COR-L47 (cell line): Measurements from ENCODE around the gene LGI4.
"Not testable (repeated sequence)": the region's sequence is repeated elsewhere in the genome, so short reads cannot be mapped to it uniquely, and the experiment has no call there.

ENCODE experiments used
- DNase-seq: peaks from one replicate; lab custom pipeline; 2025; lab: John Stamatoyannopoulos, UW

The LGI4 gene

GRCh38 chr19:35160629-35161433, 26.0 kb upstream of the LGI4 start:
- DNase-seq = no peak

- DNase-seq = no peak
Observed at GRCh38 chr19:35159606-35160005, 24.7 kb upstream of the LGI4 start.

DNA sequence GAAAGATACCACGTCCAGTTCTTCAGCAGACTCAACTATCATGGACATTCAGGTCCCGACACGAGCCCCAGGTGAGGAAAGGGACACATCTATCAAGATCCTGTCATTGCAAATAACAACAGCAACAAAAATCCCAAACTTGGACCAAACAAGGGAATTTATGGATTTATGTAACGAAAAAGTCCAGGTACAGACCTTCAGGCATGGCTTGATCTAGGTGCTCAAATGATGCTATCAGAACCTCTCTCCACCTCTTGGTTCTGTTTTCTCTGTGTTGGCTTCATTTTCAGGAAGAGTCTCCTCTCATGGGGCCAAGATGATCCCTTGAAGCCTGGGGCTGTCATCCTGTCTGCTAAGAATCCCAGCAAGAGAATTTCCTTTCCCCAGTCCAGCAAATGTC, 22.6 kb upstream of the LGI4 start:
- DNase-seq = no peak

GRCh38 chr19:35156673-35157014, 21.8 kb upstream of the LGI4 start:
- DNase-seq = no peak

DNA sequence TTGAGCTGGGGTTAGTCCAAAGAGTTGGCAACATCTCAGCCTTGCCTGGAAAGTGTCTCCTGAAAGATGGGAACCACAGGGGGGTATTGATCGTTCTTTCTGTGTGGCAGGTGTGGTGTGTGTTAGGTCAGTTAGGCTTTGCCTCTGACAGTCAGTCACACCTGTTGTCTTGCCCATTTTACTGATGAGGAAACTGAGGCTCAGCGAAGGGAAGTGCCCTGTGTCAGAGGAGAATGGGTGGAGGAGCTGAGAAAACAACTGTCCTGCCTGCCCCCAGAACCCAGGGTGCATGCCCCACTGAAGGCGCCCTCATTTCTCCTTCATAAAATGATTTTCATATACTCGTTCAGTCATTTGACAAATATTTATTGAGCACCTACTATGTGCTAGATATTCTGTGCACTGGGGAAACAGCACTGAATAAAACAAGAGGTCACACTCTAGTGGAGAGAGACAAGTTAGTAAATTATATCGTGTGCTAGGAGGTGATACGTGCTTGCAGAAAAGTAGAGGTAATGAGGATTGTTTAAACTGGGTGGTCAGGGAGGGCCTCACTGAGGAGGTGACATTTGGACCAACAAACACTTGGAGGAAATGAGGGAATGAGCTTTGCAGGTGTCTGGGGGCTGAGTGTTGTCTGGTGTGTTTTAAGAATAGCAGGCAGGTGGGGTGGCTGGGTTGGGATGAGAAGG, 21.3 kb upstream of the LGI4 start:
- DNase-seq = no peak

- DNase-seq = no peak
Observed at GRCh38 chr19:35155441-35155840, 20.6 kb upstream of the LGI4 start.

DNA sequence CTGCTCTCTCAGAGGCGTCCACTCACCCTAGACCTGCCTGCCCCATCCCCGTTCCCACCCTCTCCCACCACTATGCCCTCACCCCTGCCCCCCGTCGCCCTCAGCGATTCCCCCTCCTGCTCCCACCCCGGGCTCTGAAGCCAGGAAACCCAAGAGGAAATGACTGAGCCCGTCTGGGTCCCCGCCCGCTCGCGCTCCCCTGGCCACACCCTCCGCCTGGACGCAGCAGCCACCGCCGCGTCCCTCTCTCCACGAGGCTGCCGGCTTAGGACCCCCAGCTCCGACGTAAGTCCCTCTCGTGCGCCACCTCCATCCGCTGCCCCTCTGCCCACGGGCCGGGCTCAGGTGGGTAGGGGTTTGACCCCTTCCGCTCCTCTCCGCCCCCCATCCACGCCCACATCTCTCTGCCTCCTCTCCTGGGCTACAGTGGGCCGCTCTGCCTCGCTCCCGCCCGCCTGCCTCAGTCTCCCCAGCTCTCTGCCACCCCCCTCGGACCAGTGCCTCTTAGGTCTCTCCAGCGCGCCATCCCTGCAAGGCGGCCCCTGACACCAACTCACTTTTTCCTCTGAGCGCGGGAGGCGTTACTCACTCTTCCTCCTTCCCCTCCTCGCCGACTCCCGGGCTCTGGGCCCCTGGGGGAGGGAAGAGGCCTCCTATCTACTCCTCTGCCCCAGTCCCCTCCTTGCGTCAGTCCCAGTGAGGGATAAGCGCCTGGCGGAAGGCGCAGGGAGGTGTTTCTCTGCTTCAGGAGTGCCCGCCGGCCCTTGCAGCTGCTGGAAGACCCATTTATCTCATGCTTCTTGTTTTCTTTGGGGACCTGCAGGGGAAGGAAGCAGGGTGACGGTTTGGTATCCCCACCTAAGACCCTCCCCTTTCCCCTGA, 19.9 kb upstream of the LGI4 start, which contains the start of gene FXYD5:
TSS of gene FXYD5 (plus strand) at position 211 of the 882 bp plus-strand sequence. CDS start 816 bp downstream, outside the sequence.
- DNase-seq = no peak

GRCh38 chr19:35153701-35154524, 19.1 kb upstream of the LGI4 start:
- peak; percentile 26 for DNase-seq

- not testable (repeated sequence) for DNase-seq
Observed at GRCh38 chr19:35153129-35153522, 18.3 kb upstream of the LGI4 start.

DNA sequence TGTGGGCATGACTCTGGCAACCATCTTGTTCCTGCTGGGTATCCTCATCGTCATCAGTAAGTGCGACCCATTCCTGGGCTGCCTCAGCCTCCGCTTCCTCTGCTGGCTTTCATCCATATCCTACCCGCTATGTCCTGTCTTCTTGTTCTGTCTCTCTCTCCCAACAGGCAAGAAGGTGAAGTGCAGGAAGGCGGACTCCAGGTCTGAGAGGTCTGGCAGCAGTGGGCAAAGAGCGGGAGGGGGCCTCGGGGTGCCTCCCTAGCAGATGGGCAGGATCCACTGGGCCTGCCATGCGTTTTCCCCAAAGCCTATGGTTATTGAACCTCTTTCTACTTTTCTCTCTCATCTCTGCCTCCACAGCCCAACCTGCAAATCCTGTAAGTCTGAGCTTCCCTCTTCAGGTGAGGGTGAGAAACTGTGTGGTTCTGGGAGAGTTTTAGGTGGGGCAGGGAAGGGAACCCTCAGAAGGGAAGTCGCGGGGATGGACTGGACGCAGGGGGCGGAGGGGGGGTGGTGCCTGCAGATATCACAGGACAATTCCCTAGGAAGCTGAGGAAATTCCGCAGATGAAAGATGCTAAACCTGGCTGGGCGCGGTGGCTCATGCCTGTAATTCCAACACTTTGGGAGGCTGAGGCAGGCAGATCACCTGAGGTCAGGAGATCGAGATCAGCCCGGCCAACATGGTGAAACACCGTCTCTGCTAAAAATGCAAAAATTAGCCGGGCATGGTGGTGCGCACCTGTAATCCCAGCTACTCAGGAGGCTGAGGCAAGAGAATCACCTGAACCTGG, 16.6 kb upstream of the LGI4 start:
- DNase-seq = no peak

DNA sequence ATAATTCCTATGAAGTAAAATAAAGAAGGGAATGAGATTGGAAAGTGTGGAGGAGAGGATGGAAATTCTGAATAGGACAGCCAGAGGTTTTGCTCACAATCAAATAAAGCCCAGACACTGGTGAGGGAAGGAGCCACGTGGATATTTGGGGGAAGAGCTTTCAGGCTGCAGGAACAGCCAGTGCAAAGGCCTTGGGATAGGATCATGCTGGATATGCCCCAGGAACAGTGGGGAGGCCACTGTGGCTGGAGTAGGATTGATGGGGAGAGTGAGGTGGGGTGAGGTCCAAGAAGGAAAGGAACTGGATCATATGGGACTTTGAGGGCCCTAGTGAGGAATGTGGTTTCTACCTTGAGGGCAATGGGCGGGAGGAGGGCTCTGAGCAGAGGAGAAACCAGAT, 15.6 kb upstream of the LGI4 start:
- no peak for DNase-seq

DNA sequence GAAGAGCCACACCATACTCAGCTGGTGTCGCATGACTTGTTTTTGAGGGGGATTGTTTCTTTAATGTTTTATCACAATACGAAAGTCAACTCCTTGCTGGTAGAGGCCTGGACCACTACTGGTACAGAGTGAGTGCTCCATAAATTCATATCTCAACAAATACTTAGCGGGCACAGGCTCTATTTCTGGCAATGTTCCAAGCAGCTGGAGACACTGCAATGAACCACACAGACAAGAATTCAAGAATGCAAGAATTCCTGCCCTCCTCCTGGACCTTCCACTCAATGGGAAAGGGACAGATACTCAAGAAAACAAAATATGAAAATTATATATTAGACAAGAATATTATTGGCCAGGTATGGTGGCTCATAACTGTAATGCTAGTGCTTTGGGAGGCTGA, 14.6 kb upstream of the LGI4 start:
- DNase-seq = no peak

DNA sequence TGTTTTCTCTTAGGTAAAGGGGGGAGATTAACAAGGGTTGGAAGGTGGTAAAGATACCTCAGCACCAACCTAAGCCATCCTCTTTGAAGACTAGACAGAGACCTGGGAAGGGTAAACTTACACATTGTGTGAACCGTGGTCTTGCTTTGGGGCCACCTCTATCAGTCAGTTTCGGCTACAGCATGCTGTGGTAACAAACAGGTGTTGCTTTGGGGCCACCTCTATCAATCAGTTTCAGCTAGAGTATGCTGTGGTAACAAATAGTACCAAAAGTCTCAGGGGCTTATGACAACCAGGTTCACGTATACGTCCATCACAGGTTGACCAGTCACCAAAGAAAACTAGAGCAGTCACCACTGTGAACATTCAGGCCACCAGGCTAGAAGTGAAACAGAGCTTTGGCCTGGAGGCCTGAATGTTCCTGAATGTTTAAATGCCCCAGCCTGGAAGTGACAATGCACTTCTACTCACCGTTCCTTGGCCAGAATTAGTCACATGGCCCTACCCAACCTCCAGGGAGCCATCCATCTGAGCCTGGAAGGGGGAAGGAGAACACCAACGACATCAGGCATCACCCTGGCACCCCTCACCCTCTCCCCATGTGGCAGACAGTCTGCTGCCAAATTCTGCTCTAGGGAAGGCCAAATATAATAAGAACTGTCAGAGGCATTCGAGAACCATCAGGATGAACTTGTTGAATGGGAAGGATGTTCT, 12.0 kb upstream of the LGI4 start:
- DNase-seq = no peak

- DNase-seq = no peak
Observed at GRCh38 chr19:35144600-35145436, 10.0 kb upstream of the LGI4 start.

GRCh38 chr19:35144259-35144599, 9.4 kb upstream of the LGI4 start:
- DNase-seq = no peak

- no peak for DNase-seq
Observed at GRCh38 chr19:35143818-35144217, 9.0 kb upstream of the LGI4 start.

DNA sequence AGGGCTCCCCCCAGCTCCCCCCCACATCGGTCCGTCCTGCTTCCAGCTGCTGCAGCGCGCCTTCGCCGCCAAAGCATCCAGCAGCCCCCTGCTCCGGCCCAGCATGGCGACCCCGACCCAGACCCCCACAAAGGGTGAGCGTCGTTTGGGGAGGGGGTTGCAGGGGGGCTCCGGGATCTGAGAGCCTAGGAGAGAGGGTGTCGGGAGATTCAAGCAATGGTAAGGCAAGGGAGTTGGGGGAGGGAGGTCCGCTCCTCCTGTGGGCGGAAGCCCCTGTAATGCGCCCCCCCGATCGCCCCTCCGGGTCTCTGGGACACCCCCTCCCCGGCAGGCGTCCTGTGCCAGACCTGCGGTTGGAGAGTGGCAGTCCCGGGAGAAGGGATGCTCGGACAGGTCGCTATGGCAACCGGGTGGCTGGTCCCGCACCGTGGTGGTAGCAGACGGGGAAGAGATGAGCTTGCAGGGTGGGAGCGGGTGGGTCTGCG, 8.4 kb upstream of the LGI4 start, which contains the start of gene FXYD7:
TSS of gene FXYD7 (plus strand) at position 25 of the 485 bp plus-strand sequence. CDS start at position 104, 79 bp downstream.
- DNase-seq = no peak

DNA sequence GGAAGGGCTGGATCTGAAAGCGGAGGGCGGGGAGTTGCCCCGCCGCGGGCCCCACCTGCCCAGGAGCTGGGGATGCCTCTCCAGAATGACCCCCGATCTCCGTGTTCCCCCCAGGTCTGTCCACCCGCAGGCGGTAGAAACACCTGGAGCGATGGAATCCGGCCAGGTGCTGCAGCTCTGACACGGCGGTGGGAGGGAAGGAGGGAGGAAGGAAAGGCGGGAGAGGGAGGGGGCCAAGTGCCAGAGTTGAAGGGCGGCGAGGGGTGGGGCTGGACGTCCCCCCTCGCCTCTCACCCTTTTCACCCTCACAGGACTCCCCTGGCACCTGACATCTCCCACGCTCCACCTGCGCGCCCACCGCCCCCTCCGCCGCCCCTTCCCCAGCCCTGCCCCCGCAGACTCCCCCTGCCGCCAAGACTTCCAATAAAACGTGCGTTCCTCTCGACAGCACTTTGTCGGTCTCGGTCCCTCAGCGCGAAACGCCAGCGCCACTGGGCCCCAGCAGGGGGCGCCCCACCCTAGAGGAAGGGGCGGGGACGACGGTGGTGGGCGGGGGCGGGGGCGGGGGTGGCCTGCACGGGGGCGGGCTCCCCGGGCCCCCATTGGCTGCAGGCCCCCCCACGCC, 7.9 kb upstream of the LGI4 start:
- peak; percentile 31 for DNase-seq
